Gastrocnemius medialis (tissue), 4 donors: ENCODE results near the gene ACLY.

Experiments
- CTCF ChIP-seq, 5 experiments: fragments of 450-650 bp in 3 of 5; fragments of 200-600 bp in 2 of 5; sonication (generic) in 2 of 5; IDR thresholded peaks in 4 of 5; conservative IDR thresholded peaks in 1 of 5; 1 replicate in 4 of 5; 2 replicates in 1 of 5; pipeline ENCODE4 v1.5.1; 2016 to 2019; ENCODE audit warnings: antibody characterized with exemption in 5 of 5, mild to moderate bottlenecking in 3 of 5, moderate library complexity in 3 of 5
- POLR2A ChIP-seq, 2 donors: fragments of 450-650 bp; IDR thresholded peaks; one replicate each; pipeline ENCODE4 v1.6.1; 2017; ENCODE audit warnings: antibody characterized with exemption in 2 of 2, mild to moderate bottlenecking in 2 of 2, moderate library complexity in 2 of 2

DNA sequence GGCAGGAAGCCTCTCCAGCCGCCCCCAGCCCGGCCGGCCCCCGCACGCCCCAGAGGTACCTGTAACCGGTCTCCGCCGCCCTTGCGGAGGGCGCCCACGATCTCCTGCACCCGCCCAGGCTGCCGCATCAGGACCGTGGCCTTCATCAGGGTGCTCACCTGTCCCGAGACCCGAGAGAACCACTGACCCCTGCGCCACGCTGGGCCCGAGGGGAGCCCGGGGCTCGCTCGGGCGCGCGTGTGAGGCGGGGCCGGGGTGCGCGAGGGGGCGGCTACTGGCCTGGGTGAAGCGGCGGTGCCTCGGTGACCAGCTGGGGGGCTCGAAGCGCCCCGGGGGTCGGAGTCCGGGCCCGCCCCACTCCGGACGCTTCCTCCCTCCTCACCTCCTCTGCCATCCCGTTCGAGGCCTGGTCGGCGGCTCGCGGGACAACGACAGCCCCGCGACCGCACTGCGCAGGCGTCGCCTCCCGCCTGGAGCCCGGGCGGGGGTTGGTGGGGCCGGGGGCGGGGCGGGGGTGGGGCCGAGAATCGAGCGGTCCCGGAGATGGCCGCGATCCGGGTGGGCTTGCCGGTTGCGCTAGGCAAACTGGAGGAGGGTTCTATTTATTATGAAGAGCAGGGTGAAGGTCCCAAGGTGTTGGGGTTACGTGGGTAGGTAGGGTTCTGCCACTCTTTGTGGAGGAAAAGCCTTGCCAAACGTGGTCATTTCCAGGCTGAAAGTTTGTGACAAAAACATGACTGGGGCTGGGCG is 82.8 kb downstream of the ACLY start, which contains the start of gene NT5C3B:
- TF ChIP-seq CTCF (IDR thresholded peaks at IDR 0.05 in 4 of 5, conservative IDR thresholded peaks at IDR 0.05 in 1 of 5) (no peak), POLR2A (IDR thresholded peaks at IDR 0.05) (peak in 1 of 2 donors; percentile 35)
